ENCODE data around the gene TTC4.

TTC4 gene

GRCh38 chr1:54715493-54716298 lies at the start of gene TTC4:
TTC4 (plus strand) TSS chr1:54715861; CDS start chr1:54715909, 48 bp downstream.
- DNase-seq (ENCODE audit: low read depth in 2 of 2, low spot score in 1 of 2) = peak; percentile 64 to 73

- no peak for DNase-seq (ENCODE audit: low read depth in 2 of 2, low spot score in 1 of 2)
Measured at GRCh38 chr1:54666333-54666732, 49.3 kb upstream of the TTC4 start.

GRCh38 chr1:54667797-54668196 lies 47.9 kb upstream of the TTC4 start:
- no peak for DNase-seq (ENCODE audit: low read depth in 2 of 2, low spot score in 1 of 2)

- no peak for DNase-seq (ENCODE audit: low read depth in 2 of 2, low spot score in 1 of 2)
Measured at GRCh38 chr1:54668567-54668966, 47.1 kb upstream of the TTC4 start.

- DNase-seq (ENCODE audit: low read depth in 2 of 2, low spot score in 1 of 2) = peak; percentile 5 to 35
Measured at GRCh38 chr1:54671985-54672608, 43.6 kb upstream of the TTC4 start.

GRCh38 chr1:54678776-54679643 lies 36.7 kb upstream of the TTC4 start:
- no peak for DNase-seq (ENCODE audit: low read depth in 2 of 2, low spot score in 1 of 2)

- DNase-seq (ENCODE audit: low read depth in 2 of 2, low spot score in 1 of 2) = no peak
Measured at GRCh38 chr1:54679706-54680105, 36.0 kb upstream of the TTC4 start.

GRCh38 chr1:54680387-54680786 lies 35.3 kb upstream of the TTC4 start:
- DNase-seq (ENCODE audit: low read depth in 2 of 2, low spot score in 1 of 2) = no peak

GRCh38 chr1:54681358-54681757 lies 34.3 kb upstream of the TTC4 start:
- DNase-seq (ENCODE audit: low read depth in 2 of 2, low spot score in 1 of 2) = no peak

- no peak for DNase-seq (ENCODE audit: low read depth in 2 of 2, low spot score in 1 of 2)
Measured at GRCh38 chr1:54683453-54683852, 32.2 kb upstream of the TTC4 start.

GRCh38 chr1:54685335-54685905 lies 30.2 kb upstream of the TTC4 start:
- no peak for DNase-seq (ENCODE audit: low read depth in 2 of 2, low spot score in 1 of 2)

GRCh38 chr1:54686155-54686554 lies 29.5 kb upstream of the TTC4 start:
- no peak for DNase-seq (ENCODE audit: low read depth in 2 of 2, low spot score in 1 of 2)

GRCh38 chr1:54694771-54695170 lies 20.9 kb upstream of the TTC4 start:
- no peak for DNase-seq (ENCODE audit: low read depth in 2 of 2, low spot score in 1 of 2)

- DNase-seq (ENCODE audit: low read depth in 2 of 2, low spot score in 1 of 2) = no peak
Measured at GRCh38 chr1:54695221-54695620, 20.4 kb upstream of the TTC4 start.

GRCh38 chr1:54695764-54696163 lies 19.9 kb upstream of the TTC4 start:
- no peak for DNase-seq (ENCODE audit: low read depth in 2 of 2, low spot score in 1 of 2)

GRCh38 chr1:54696262-54696661 lies 19.4 kb upstream of the TTC4 start:
- no peak for DNase-seq (ENCODE audit: low read depth in 2 of 2, low spot score in 1 of 2)

GRCh38 chr1:54697896-54698295 lies 17.8 kb upstream of the TTC4 start:
- no peak for DNase-seq (ENCODE audit: low read depth in 2 of 2, low spot score in 1 of 2)

GRCh38 chr1:54698346-54698745 lies 17.3 kb upstream of the TTC4 start:
- no peak for DNase-seq (ENCODE audit: low read depth in 2 of 2, low spot score in 1 of 2)

GRCh38 chr1:54699936-54700525 lies 15.6 kb upstream of the TTC4 start:
- DNase-seq (ENCODE audit: low read depth in 2 of 2, low spot score in 1 of 2) = no peak

GRCh38 chr1:54701066-54701465 lies 14.6 kb upstream of the TTC4 start:
- DNase-seq (ENCODE audit: low read depth in 2 of 2, low spot score in 1 of 2) = no peak

- DNase-seq (ENCODE audit: low read depth in 2 of 2, low spot score in 1 of 2) = no peak
Measured at GRCh38 chr1:54701996-54702395, 13.7 kb upstream of the TTC4 start.

Measured in stimulated activated CD8-positive, alpha-beta memory T cell treated with anti-CD3 and anti-CD28 coated beads, Interleukin-4, amount 100 ng/mL, for 1 hour (primary cell).